SIG-M5 treated with dmso at 0.1 percent for 504 hours (cell line): Measurements from ENCODE around the gene RPS2.
"Not testable (repeated sequence)": the region's sequence is repeated elsewhere in the genome, so short reads cannot be mapped to it uniquely, and the experiment has no call there.

Source experiments
- DNase-seq: peaks from one replicate; lab custom pipeline; 2025; ENCODE audit not compliant: unreplicated experiment; lab: John Stamatoyannopoulos, UW

The RPS2 gene

DNA sequence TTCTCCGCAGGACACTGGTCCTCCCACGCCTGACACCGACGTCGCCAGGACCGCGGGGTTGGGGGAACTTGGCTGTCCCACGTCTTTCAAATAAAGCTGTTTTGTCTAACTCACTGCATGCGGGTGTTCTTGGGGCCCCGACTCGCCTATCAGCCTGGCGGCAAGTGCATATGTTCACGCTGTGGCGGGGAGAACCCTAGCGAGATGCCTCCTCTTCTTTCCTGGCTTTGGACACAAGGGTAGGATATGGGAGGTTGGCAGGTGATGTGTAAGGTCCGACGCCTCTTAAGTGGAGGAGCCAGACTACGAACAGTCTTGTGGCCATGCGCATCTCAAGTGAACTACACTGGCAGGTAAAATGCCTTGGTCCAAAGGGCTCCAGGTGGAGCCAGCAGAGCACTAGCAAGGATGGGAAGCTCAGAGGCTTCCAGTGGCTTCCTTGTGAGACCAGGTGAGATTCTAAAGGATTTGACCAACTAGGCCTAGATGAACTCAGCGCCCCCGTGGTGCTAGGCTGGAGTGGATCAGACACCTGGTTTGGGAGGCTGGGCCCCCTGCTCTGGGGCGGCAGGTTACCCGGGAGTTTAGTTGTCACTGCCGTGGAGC lies 873 bp upstream of the RPS2 start:
- DNase-seq: no peak

DNA sequence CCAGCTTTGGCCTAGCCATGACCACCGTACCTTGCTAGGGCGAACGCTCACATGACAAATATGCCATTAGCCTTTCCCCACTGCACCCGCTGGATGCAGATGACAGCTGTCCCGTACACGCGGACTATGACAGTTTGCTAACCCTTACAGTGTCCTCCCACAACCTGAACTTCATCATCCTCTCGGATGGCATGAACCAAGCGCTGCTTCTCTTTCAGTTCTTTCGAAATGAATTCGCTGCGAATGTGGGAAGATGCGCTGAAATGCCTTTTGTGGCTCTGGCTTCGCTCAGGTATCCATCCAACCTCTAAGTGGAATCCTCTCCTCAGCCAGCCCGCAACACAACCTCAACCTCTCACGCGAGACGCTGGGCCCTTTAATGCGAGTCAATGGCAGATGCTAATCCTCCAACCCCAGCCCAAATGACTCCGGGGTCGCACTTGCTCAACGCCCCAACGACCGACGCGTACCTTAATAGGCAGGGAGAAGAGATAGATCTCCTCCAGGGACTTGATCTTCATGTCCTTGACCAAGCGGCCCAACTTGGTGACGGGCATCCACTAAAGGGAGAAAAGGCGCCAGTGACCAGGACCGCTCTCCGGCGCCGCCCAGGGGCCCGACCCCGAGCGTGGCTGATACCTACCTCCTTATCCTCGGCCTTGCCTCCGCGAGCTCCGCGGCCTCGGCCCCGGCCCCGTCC lies 670 bp downstream of the RPS2 start:
- DNase-seq: no peak

DNA sequence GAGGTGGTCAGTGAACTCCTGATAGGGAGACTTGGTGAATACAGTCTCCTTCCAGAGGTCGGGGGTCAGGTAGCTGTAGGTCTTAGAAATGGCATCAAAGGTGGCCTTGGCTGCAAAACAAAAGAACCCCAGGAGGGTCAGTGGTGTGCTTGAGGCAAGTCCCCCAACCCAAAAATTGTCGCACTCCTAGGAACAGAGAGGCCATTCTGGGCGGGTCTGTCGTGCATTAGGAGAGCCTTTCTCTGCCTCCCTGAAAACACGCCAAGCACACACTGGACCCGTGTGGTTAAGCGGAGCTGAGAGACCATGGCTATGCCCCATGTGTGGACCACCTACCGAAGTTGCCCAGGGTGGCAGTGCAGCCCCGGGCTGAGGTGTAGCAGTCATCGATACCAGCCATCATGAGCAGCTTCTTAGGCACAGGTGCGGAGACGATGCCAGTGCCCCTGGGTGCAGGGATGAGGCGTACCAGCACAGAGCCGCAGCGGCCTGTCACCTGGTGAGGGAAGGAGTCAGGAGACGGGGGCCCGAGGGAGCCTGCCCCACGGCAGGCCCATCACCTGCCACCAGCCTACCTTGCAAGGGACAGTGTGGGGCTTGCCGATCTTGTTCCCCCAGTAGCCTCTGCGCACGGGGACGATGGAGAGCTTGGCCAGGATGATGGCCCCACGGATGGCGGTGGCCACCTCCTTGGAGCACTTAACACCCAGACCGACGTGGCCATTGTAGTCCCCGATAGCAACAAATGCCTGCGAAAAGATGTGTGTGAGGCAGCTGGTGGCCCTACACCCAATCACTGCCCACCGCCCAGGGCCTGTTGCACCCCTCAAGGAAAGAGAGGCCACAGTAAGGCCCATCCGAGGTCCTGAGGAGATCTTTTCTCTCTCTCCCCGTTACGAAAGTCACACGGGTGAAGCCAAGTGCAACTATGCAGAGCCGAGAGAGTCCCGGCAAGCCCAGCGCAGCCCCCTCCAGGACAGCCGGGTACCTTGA lies 2.2 kb downstream of the RPS2 start:
- not testable (repeated sequence) for DNase-seq

DNA sequence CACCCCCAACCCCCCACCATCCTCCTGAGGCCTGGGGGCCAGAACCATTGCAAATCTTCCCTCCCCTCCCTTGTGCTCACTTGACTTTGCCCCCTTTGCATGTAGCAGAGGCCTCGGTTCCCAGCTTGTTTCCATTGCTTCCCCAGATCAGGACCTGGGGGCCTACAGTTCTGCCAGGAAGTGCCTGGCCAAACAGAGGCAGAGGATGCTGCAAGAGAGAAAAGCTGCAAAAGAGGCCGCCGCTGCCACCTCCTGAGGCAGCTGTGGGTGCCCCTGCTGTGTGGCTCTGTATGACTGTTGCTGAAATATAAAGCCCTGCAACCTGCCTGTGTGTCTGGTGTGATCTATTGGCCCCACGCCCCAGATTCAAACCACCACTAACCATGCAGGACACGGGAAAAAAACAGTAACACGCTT lies 3.0 kb downstream of the RPS2 start:
- DNase-seq: peak; percentile 63

DNA sequence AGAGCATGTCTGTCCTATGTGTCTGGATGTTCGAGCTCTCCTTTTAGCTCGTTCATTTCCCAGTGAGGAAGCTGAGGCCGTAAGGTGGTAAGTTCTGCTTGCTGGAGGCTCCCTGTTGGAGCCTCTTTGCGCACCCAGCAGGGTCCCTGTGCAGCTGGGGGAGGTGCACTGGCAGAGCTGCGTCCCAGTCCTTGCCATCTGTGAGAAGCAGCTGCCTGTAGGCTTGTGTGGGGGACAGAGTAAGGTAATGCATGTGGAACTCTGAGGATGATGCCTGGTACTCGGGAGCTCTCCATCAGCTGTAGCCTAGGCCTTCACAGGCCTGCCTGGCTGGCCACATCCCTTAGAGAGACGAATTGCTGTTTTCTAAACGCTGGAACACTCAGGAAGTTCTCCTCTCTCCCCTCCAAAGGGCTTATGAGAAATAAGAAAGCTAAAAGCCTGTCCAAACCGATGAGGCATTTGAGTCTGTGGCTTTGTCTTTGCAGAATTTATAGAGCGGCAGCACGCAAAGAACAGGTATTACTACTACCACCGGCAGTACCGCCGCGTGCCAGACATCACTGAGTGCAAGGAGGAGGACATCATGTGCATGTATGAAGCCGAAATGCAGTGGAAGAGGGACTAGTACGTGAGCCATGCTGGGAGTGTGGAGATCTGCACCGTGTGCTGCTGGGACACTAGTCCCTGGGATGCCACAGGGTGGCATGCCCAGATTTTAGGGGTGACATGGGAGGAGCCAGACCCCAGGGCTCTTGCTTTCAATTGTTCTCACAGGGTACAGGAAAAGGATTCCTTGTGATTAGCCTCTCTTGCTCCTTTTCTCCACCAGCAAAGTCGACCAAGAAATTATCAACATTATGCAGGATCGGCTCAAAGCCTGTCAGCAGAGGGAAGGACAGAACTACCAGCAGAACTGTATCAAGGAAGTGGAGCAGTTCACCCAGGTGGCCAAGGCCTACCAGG lies 3.7 kb downstream of the RPS2 start:
- DNase-seq: peak; percentile 77

DNA sequence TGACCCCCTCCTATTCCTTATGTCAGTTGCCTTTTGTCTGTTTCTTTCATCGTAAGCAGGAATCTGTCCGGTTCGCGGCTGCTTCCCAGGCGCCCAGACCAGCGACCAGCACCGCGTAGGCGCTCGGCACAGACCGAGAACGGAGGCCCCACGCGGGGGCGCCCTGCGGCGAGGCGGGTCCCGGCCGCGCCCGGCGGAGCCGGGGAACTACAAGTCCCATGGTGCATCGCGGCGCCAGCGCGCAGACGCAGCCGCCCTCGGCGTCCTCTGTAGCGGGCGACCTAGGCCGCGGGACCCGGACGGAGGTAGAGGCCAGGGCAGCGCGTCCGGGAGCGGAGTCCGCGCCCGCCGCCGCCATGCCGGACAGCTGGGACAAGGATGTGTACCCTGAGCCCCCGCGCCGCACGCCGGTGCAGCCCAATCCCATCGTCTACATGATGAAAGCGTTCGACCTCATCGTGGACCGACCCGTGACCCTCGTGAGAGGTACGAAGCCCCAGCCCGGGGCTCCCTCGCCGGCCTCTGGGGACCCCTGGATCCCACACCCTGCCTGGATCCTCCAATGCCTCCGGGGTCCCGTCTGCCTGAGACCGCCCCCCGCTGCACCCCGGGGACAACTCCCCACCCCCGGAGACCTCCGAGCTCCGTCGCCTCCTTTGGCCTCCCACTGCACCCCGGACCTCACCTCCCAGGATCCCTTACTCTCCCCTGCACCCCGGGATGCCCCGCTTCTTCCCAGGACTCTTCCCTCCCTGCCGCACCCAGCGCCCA lies 5.2 kb downstream of the RPS2 start, which contains the start of gene NDUFB10:
Gene NDUFB10, plus strand, starts transcription at position 270 of the 771 bp plus-strand sequence. Its CDS starts 87 bp downstream, at position 357.
- peak; percentile 78 for DNase-seq

DNA sequence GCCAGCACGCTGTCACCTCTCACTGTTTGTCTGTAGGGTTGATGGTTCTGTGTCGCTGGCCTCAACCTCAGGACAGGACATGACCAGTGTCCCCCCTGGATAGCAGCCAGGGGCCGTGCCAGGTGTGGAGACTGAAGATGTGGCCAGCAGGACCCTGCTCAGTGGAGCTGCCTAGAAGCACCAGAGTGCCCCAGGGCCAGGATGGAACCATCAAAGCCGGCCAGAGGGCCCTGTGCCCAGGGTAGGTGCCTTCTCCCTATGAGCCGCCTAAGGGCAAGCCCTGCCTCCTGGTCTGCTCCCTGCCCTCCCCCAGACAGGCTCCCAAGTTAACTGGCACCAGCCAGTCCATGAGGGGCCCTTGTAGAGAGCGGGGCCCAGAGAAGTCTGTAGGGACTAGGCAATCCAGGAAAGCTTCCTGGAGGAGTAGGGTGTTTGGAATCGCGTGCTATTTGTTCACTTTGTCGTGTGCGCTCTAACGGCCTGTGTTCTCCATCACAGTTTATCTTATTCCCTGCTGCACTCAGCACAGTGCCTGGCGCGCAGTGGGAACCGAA lies 5.8 kb downstream of the RPS2 start:
- no peak for DNase-seq

DNA sequence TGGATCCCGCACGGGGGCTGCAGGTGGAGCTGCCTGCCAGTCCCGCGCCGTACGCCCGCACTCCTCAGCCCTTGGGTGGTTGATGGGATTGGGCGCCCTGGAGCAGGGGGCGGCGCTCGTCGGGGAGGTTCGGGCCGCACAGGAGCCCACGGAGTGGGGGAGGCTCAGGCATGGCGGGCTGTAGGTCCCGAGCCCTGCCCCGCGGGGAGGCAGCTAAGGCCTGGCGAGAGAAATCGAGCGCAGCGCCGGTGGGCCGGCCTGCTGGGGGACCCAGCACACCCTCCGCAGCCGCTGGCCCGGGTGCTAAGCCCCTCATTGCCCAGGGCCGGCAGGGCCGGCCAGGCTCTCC lies 6.5 kb downstream of the RPS2 start:
- DNase-seq: not testable (repeated sequence)

DNA sequence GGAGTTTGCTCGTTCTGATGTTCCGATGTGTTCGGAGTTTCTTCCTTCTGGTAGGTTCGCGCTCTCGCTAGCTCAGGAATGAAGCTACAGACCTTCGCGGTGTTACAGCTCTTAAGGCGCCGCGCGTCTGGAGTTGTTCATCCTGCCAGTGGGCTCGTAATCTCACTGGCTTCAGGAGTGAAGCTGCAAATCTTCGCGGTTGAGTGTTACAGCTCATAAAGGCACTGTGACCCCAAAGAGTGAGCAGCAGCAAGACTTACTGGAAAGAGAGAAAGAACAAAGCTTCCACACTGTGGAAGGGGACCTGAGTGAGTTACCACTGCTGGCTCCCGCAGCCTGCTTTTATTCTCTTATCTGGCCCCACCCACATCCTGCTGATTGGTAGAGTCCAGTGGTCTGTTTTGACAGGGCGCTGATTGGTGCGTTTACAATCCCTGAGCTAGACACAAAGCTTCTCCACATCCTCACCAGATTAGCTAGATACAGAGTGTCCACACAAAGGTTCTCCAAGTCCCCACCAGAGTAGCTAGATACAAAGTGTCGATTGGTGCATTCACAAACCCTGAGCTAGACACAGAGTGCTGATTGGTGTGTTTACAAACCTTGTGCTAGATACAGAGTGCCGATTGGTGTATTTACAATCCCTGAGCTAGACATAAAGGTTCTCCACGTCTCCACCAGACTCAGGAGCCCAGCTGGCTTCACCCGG lies 7.0 kb downstream of the RPS2 start:
- not testable (repeated sequence) for DNase-seq

DNA sequence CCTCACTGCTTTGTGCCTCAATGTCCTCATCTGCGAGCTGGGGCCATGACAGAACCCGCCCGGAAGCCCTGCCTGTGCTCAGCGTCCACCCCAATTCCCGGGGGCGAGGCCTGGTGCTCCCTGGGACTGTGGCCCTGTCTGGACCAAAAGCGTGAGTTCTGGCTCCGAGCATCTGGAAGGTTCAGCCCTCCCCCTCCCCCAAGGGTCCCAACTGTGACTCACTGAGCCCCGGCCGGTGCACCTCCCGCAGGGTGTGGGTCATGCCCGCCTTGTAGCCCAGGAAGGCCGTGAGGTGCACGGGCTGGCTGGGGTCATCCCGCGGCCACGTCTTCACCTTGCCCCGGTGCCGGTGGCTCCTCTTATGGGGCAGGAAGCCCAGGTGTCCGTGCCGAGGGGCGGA lies 10.9 kb downstream of the RPS2 start:
- no peak for DNase-seq

DNA sequence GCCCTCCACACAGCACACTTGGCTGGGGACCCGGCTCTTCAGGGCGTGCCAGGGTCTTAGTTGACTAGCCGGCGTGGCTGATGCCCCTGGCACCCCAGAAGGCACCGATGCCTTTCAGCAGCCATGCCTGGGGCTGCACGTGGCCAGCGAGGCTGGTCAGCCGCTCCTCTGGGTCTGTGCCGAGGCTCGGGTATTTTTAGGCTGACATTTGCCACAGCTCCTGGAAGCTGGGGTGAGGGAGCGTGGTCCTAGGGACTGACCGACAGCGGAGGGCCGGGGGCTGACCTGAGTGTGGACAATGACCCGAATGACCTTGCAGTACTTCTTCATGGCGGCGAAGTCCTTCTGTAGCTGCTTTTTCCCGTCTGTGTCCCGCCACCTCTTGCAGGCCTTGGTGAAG lies 14.1 kb downstream of the RPS2 start:
- no peak for DNase-seq

DNA sequence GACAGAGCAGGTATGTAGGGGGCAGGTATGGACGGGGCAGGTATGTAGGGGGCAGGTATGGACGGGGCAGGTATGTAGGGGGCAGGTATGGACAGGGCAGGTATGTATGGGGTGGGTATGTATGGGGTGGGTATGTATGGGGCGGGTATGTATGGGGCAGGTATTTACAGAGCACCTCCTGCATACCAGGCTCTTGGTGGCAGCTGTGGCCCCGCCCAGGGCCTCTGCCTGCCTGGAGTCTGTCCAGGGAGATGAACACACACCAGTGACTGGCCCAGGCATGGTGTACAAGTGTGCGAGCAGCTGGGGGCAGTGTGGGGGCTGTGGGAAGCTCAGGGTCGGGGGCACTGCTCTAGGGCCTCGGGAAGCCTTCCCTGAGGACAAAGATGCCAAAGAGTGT lies 14.6 kb downstream of the RPS2 start:
- no peak for DNase-seq

DNA sequence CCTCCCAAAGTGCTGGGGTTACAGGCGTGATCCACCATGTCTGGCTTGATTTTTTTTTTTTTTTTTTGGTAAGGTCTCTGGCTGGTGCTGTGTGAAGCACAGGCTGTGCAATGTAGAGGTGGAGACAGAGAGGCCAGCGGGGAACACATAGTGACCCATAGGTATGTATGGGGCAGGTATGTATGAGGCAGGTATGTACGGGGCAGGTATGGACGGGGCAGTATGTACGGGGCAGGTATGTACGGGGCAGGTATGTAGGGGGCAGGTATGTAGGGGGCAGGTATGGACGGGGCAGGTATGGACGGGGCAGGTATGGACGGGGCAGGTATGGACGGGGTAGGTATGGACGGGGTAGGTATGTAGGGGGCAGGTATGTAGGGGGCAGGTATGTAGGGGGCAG lies 15.1 kb downstream of the RPS2 start:
- no peak for DNase-seq

DNA sequence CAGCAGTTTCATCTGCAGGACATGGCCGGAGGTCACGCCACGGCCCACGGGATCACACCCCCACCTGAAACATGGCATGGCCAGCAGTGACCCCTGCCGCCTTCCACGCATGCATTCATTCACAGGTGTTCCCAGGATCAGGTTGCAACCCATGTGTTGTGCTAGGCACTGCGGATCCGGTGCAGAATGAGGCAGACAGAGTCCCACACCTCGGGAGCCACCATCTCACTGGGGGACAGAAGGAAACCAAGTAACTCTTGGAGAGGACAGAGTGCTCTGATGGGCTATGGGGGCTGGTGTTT lies 17.3 kb downstream of the RPS2 start:
- no peak for DNase-seq

DNA sequence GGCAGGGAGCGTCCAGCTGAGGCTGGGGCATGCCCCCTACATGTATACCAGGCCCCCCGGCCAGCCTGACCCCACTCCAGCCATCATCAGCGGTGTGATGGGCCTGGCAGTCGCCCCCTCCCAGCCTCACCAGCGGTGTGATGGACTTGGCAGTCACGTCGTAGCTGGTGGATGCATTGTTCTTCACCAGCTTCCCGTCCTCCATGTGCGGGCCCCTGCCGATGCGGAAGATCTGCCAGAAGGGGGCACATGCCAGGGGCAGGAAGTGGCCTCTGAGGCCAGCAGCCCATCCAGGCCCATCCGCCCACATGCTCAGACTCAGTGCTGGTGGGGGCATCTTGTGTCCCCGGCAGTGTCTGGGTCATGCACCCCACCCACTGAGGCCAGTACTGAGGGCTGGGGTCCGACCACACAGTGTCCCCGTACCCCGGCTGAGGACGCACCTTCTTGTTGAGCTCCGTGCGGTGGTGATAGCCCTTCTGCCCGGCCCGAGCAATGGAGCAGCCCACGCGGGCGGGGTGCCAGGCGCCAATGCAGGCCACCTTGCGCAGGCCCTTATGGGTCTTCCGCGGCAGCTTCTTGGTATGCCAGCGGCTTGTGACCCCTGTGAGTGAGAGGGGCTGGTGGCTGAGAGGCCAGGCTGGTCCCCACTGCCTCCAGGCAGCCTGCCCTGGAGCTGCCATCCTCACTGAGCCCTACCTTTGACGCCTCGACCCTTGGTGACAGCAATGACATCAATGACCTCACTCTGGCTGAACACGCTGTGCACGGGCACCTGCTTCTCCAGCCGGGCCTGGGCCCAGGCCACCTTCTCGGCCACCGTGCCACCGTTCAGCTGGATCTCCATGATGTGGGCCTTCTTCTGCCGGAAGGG lies 17.9 kb downstream of the RPS2 start:
- no peak for DNase-seq

DNA sequence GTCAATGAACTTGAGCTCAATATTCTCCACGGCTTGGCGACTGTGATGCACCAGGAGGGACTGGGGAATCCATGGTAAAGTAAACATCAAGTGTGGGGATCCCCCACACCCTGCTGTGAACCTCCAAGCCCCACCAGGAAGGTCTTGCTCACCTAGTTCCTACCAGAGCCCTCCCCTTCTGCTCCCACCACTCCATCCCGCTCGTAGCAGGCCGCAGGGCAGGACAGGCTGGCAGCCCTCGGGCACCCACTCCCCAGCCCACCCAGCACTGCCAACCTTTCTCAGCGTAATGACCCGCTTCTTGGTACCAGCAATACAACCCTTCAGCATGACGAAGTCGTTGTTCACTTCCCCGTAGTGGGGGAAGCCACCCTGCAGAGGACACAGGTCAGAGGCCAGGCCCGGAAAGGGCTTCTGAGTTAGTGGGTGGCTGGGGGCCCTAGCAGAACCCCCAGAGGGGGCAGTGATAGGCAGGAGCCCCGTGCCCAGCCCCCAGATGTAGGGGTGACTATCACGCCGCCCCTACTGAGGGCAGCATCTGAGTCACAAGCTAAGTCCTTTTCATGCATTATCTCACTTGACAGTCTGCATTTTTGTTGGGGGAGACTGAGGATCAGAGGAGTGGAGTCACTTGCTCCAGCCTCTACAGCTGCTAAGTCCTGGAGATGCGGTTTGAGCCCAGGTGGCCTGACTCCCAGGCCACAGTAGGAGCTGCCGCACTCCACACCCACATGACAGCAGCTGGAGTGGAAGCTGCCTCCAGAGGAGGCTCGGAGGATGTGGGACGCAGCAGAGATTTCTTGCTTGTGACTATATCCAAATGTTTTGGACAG lies 18.9 kb downstream of the RPS2 start:
- no peak for DNase-seq

DNA sequence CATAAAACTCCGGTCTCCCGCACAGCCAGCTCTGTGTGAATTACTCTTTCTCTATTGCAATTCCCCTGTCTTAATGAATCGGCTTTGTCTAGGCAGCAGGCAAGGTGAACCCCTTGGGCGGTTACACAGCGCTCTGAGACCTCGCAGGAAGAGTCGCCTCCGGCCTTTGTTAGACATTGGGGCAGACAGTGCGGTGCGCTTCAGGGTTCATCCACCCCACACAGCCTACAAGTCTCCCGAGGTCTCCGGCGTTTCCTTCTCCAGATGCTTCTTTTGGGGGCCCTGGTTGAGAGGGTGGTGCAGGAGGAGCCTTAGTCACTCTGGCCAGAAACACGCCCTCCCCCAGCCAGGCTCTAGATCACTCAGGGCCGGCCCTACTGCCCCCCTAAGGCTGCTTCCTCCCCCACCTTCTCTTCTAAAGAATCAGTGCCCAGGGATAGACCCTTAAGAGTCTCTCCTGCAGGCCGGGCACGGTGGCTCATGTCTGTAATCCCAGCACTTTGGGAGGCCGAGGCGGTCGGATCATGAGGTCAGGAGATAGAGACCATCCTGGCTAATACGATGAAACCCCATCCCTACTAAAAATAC lies 19.9 kb downstream of the RPS2 start:
- no peak for DNase-seq
